Subcutaneous preadipocyte (primary cell): ENCODE measurements around the gene OR2K2. TPM values are rescaled to one million over a fixed set of nuclear protein-coding genes. Genes with fewer than 3 reads are reported as not detected.

Experiments used
- total RNA-seq: library from RNA; depleted of rRNA; stranded (reverse); fragments of >200 nt; gene quantifications from 2 replicates; pipeline ENCODE4 v1.2.3, GENCODE V29; 2012

The OR2K2 gene
- total RNA-seq = not detected in 2 replicates

GRCh38 chr9:111330124-111330523 is at the start of gene OR2K2:
OR2K2 (minus strand) TSS chr9:111330224; CDS start chr9:111328433, 1,791 bp downstream.

Other genes with a start within 250 kb of the OR2K2 start
- 107 and 116 TPM in 2 replicates for gene ECPAS, start 154.2 kb upstream of the OR2K2 start, total RNA-seq
- gene ZNF483, start 195.0 kb upstream of the OR2K2 start, total RNA-seq = 0.73 and 0.78 TPM in 2 replicates